Measurements from ENCODE around the gene BLOC1S1.

GRCh38 chr12:55733858-55734257, 18.0 kb downstream of the BLOC1S1 start:
- TF ChIP-seq, protein P1, sequence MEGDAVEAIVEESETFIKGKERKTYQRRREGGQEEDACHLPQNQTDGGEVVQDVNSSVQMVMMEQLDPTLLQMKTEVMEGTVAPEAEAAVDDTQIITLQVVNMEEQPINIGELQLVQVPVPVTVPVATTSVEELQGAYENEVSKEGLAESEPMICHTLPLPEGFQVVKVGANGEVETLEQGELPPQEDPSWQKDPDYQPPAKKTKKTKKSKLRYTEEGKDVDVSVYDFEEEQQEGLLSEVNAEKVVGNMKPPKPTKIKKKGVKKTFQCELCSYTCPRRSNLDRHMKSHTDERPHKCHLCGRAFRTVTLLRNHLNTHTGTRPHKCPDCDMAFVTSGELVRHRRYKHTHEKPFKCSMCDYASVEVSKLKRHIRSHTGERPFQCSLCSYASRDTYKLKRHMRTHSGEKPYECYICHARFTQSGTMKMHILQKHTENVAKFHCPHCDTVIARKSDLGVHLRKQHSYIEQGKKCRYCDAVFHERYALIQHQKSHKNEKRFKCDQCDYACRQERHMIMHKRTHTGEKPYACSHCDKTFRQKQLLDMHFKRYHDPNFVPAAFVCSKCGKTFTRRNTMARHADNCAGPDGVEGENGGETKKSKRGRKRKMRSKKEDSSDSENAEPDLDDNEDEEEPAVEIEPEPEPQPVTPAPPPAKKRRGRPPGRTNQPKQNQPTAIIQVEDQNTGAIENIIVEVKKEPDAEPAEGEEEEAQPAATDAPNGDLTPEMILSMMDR (IDR thresholded peaks at IDR 0.05): no peak
- no peak for TF ChIP-seq ZFX (IDR thresholded peaks at IDR 0.05; ENCODE audit: borderline replicate concordance)
